ENCODE results near the gene DAPK1.

Gene DAPK1

GRCh38 chr9:87704342-87704741, 206.7 kb downstream of the DAPK1 start:
- Histone ChIP-seq H3K4me1 (ENCODE audit: control insufficient read depth, insufficient read depth, low read length) (no peaks in the 10 kb centered on the region), H3K36me3 (ENCODE audit: control insufficient read depth in 2 of 2, insufficient read depth in 1 of 2, low read length in 2 of 2) (peaks cover 0 to 42% of the 10 kb centered on the region in 2 experiments; a peak in 2 of 3 replicates), H3K4me3 (ENCODE audit: low read depth, low read length) (no peak overlapping the region), H3K9me3 (ENCODE audit: control insufficient read depth, insufficient read depth, low read depth, low read length) (no peaks in the 10 kb centered on the region), H3K27ac (ENCODE audit: extremely low read depth, low read depth, low read length) (no peak overlapping the region)
- TF ChIP-seq ZBTB48 (tag by site-specific recombination; IDR thresholded peaks at IDR 0.05) = no peak
- TF ChIP-seq ZXDB (tag by site-specific recombination; IDR thresholded peaks at IDR 0.05) = no peak
- TF ChIP-seq ZNF76 (tag by site-specific recombination; IDR thresholded peaks at IDR 0.05; ENCODE audit: borderline replicate concordance, low read depth) = no peak
- TF ChIP-seq GLI4 (tag by site-specific recombination; IDR thresholded peaks at IDR 0.05) = no peak
- TF ChIP-seq ZNF701 (tag by site-specific recombination; IDR thresholded peaks at IDR 0.05) = no peak
- TF ChIP-seq ZNF768 (tag by site-specific recombination; IDR thresholded peaks at IDR 0.05) = no peak
- no peak for TF ChIP-seq ZBTB7A (tag by site-specific recombination; IDR thresholded peaks at IDR 0.05; ENCODE audit: low read depth)
- no peak for TF ChIP-seq ZBTB21 (tag by site-specific recombination; IDR thresholded peaks at IDR 0.05)
- CTCF ChIA-PET = interaction anchor here (1.6 kb wide), 1 partner anchor 20 kb away, joined by 4 read pairs; no protein-coding TSS in a partner anchor
- POLR2A ChIA-PET = interaction anchor here (0.6 kb wide), 1 partner anchor 805 kb away, joined by 3 read pairs; no protein-coding TSS in a partner anchor

- ChIA-PET POLR2A (no interaction called here), CTCF (interaction anchor here (0.7 kb wide), 2 partner anchors 26 to 175 kb away, joined by 3 read pairs; no protein-coding TSS in a partner anchor)
- H3K4me1 ChIP-seq (ENCODE audit: control insufficient read depth, insufficient read depth, low read length) = no peaks in the 10 kb centered on the region
- TF ChIP-seq, protein P1, sequence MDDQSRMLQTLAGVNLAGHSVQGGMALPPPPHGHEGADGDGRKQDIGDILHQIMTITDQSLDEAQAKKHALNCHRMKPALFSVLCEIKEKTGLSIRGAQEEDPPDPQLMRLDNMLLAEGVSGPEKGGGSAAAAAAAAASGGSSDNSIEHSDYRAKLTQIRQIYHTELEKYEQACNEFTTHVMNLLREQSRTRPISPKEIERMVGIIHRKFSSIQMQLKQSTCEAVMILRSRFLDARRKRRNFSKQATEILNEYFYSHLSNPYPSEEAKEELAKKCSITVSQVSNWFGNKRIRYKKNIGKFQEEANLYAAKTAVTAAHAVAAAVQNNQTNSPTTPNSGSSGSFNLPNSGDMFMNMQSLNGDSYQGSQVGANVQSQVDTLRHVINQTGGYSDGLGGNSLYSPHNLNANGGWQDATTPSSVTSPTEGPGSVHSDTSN (CRISPR knock-in tag; IDR thresholded peaks at IDR 0.05) = no peak
- TF ChIP-seq ZNF610 (tag by site-specific recombination; IDR thresholded peaks at IDR 0.05; ENCODE audit: borderline replicate concordance) (no peak), ZBTB20 (tag by site-specific recombination; IDR thresholded peaks at IDR 0.05) (no peak), ZNF37A (tag by site-specific recombination; IDR thresholded peaks at IDR 0.05) (no peak), WT1 (tag by site-specific recombination; IDR thresholded peaks at IDR 0.05) (no peak), ZNF48 (tag by site-specific recombination; IDR thresholded peaks at IDR 0.05) (no peak), ZNF785 (tag by site-specific recombination; IDR thresholded peaks at IDR 0.05) (no peak), KLF10 (tag by site-specific recombination; IDR thresholded peaks at IDR 0.05) (no peak), ZNF2 (tag by site-specific recombination; IDR thresholded peaks at IDR 0.05) (no peak), ZNF148 (tag by site-specific recombination; IDR thresholded peaks at IDR 0.05; ENCODE audit: borderline replicate concordance) (no peak), ZBTB48 (tag by site-specific recombination; IDR thresholded peaks at IDR 0.05) (no peak), ZSCAN23 (tag by site-specific recombination; IDR thresholded peaks at IDR 0.05) (no peak)
- TF ChIP-seq, protein P2, sequence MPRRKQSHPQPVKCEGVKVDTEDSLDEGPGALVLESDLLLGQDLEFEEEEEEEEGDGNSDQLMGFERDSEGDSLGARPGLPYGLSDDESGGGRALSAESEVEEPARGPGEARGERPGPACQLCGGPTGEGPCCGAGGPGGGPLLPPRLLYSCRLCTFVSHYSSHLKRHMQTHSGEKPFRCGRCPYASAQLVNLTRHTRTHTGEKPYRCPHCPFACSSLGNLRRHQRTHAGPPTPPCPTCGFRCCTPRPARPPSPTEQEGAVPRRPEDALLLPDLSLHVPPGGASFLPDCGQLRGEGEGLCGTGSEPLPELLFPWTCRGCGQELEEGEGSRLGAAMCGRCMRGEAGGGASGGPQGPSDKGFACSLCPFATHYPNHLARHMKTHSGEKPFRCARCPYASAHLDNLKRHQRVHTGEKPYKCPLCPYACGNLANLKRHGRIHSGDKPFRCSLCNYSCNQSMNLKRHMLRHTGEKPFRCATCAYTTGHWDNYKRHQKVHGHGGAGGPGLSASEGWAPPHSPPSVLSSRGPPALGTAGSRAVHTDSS (tag by site-specific recombination; IDR thresholded peaks at IDR 0.05) = no peak
- TF ChIP-seq, protein P3, sequence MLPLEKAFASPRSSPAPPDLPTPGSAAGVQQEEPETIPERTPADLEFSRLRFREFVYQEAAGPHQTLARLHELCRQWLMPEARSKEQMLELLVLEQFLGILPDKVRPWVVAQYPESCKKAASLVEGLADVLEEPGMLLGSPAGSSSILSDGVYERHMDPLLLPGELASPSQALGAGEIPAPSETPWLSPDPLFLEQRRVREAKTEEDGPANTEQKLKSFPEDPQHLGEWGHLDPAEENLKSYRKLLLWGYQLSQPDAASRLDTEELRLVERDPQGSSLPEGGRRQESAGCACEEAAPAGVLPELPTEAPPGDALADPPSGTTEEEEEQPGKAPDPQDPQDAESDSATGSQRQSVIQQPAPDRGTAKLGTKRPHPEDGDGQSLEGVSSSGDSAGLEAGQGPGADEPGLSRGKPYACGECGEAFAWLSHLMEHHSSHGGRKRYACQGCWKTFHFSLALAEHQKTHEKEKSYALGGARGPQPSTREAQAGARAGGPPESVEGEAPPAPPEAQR (tag by site-specific recombination; IDR thresholded peaks at IDR 0.05) = no peak
- peaks cover 0 to 34% of the 10 kb centered on the region in 2 experiments; a peak in 2 of 3 replicates for H3K36me3 ChIP-seq (ENCODE audit: control insufficient read depth in 2 of 2, insufficient read depth in 1 of 2, low read length in 2 of 2)
- no peak overlapping the region for H3K27ac ChIP-seq (ENCODE audit: extremely low read depth, low read depth, low read length)
- H3K9me3 ChIP-seq (ENCODE audit: control insufficient read depth, insufficient read depth, low read depth, low read length) = no peaks in the 10 kb centered on the region
- no peak overlapping the region for H3K4me3 ChIP-seq (ENCODE audit: low read depth, low read length)
These were observed 208.5 kb downstream of the DAPK1 start for GRCh38 chr9:87706066-87706739.
